ENCODE data around the gene ATP5IF1.

ATP5IF1 gene

GRCh38 chr1:28264897-28265296 lies 29.0 kb downstream of the ATP5IF1 start:
- no peak for DNase-seq (ENCODE audit: low read depth in 2 of 3, low spot score in 1 of 3)

- DNase-seq (ENCODE audit: low read depth in 2 of 3, low spot score in 1 of 3) = no peak
Measured at GRCh38 chr1:28265577-28265976, 29.7 kb downstream of the ATP5IF1 start.

- DNase-seq (ENCODE audit: low read depth in 2 of 3, low spot score in 1 of 3) = no peak
Measured at GRCh38 chr1:28266920-28267322, 31.0 kb downstream of the ATP5IF1 start.

GRCh38 chr1:28267633-28268032 lies 31.7 kb downstream of the ATP5IF1 start:
- DNase-seq (ENCODE audit: low read depth in 2 of 3, low spot score in 1 of 3) = no peak

- DNase-seq (ENCODE audit: low read depth in 2 of 3, low spot score in 1 of 3) = no peak
Measured at GRCh38 chr1:28269529-28269928, 33.6 kb downstream of the ATP5IF1 start.

GRCh38 chr1:28272215-28272852 lies 36.4 kb downstream of the ATP5IF1 start:
- DNase-seq (ENCODE audit: low read depth in 2 of 3, low spot score in 1 of 3) = no peak

- DNase-seq (ENCODE audit: low read depth in 2 of 3, low spot score in 1 of 3) = no peak
Measured at GRCh38 chr1:28273216-28273860, 37.4 kb downstream of the ATP5IF1 start.

GRCh38 chr1:28278763-28279162 lies 42.8 kb downstream of the ATP5IF1 start:
- no peak for DNase-seq (ENCODE audit: low read depth in 2 of 3, low spot score in 1 of 3)

- DNase-seq (ENCODE audit: low read depth in 2 of 3, low spot score in 1 of 3) = no peak
Measured at GRCh38 chr1:28279721-28280120, 43.8 kb downstream of the ATP5IF1 start.

GRCh38 chr1:28280501-28280900 lies 44.6 kb downstream of the ATP5IF1 start:
- DNase-seq (ENCODE audit: low read depth in 2 of 3, low spot score in 1 of 3) = no peak

- DNase-seq (ENCODE audit: low read depth in 2 of 3, low spot score in 1 of 3) = no peak
Measured at GRCh38 chr1:28280977-28281381, 45.1 kb downstream of the ATP5IF1 start.

- DNase-seq (ENCODE audit: low read depth in 2 of 3, low spot score in 1 of 3) = no peak
Measured at GRCh38 chr1:28281608-28282425, 45.9 kb downstream of the ATP5IF1 start.

- no peak for DNase-seq (ENCODE audit: low read depth in 2 of 3, low spot score in 1 of 3)
Measured at GRCh38 chr1:28282426-28283407, 46.8 kb downstream of the ATP5IF1 start.

- DNase-seq (ENCODE audit: low read depth in 2 of 3, low spot score in 1 of 3) = no peak
Measured at GRCh38 chr1:28286111-28286510, 50.2 kb downstream of the ATP5IF1 start.
